ENCODE data around the gene ACOT4.
"Not testable (repeated sequence)": the region's sequence is repeated elsewhere in the genome, so short reads cannot be mapped to it uniquely, and the experiment has no call there.

ACOT4 gene

GRCh38 chr14:73582102-73582979 is 9.3 kb upstream of the ACOT4 start:
- not testable (repeated sequence) for DNase-seq

DNA sequence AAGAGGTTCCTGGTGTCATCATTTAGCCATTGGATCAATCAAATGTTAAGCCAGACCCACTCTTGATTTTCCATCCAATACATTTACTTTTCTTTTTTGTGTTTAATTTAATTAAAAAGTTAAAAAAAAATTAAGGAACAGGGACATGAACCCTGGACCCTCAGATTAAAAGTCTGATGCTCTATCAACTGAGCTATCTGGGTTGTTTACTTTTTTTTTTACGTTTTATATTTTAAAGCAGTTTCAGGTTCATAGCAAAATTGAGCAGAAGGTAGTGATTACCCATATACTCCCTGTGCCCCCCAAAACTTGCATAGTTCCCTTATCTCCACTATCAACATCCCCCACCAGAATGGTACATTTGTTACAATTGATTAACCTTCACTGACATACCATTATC is 3.0 kb upstream of the ACOT4 start:
- DNase-seq: no peak

- no peak for DNase-seq
These were observed 2.6 kb upstream of the ACOT4 start for GRCh38 chr14:73589116-73589515.

- DNase-seq: not testable (repeated sequence)
These were observed 1.0 kb upstream of the ACOT4 start for GRCh38 chr14:73590673-73591004.

GRCh38 chr14:73594491-73594890 is 2.8 kb downstream of the ACOT4 start:
- DNase-seq: no peak

DNA sequence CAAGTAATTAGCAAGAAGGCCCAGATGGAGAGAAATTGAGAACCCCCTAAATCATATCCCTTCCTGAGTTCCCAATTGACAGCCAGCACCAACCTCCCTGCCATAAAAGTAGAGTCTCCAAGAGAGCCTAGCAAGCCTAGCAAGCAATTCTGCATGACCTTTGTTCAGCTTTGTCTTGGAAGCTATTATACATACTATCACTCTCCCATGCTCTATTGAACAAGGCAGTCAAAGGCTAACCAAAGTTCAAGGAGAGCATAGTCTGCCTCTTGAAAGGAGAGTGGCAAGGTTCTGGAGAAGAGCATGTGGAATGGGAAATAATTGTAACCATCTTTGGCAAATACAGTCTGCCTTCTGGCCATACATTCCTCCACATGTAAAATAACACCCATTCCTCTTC is 7.8 kb downstream of the ACOT4 start:
- DNase-seq: no peak

- DNase-seq: no peak
These were observed 11.3 kb downstream of the ACOT4 start for GRCh38 chr14:73602994-73603393.

- DNase-seq: no peak
These were observed 14.6 kb downstream of the ACOT4 start for GRCh38 chr14:73606271-73606670.

DNA sequence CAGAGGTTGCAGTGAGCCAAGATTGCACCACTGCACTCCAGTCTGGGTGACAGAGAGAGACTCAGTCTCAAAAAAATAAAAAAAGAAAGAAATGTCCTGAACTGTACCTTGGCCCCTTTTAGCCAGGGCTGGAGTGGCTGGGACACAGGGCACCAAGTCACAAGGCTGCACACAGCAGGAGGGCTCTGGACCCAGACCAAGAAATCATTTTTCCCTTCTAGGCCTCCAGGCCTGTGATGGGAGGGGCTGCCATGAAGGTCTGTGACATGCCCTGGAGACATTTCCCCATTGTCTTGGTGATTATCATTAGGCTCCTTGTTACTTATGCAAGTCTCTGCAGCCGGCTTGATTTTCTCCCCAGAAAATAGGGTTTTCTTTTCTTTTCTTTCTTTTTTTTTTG is 15.6 kb downstream of the ACOT4 start:
- DNase-seq: no peak

GRCh38 chr14:73610687-73611086 is 19.0 kb downstream of the ACOT4 start:
- DNase-seq: no peak

DNA sequence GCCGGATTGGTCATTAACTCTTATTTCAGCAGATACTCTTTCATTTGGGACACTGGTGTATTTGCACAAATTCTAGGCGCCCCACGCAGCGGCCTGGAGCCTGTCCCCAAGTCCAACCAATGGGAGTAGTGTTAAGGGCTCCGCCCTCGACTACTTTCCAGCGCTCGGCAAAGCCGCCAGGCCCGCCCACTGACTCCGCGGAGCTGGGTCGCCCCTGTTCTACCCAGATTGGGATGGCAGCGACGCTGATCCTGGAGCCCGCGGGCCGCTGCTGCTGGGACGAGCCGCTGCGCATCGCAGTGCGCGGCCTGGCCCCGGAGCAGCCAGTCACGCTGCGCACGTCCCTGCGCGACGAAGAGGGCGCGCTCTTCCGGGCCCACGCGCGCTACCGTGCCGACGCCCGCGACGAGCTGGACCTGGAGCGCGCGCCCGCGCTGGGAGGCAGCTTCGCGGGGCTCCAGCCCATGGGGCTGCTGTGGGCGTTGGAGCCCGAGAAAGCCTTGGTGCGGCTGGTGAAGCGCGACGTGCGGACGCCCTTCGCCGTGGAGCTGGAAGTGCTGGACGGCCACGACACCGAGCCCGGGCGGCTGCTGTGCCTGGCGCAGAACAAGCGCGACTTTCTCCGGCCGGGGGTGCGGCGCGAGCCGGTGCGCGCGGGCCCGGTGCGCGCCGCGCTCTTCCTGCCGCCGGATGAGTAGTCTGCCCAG is 20.8 kb downstream of the ACOT4 start, which contains the start of gene ACOT6:
Gene ACOT6 (plus strand): TSS at position 179 of the 707 bp plus-strand sequence. CDS start 55 bp downstream, at position 234.
- peak; percentile 77 for DNase-seq

DNA sequence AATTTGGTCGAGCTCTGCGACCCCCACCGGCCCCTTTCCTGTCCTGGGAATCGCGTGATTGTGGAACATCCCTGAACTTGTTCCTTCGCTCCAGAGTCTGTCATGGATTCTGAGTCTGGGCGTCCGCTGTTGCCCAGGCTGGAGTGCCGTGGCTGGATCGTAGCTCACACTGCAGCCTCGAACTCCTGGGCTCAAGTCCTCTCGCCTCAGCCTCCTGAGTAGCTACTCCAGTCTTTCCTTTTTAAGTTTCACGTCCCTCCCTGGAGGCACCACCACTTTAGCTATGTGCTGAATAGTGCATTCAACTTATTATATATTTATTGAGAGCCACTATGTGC is 21.3 kb downstream of the ACOT4 start:
- DNase-seq: no peak

- DNase-seq: no peak
These were observed 21.8 kb downstream of the ACOT4 start for GRCh38 chr14:73613419-73613963.

GRCh38 chr14:73616831-73617230 is 25.2 kb downstream of the ACOT4 start:
- DNase-seq: no peak

DNA sequence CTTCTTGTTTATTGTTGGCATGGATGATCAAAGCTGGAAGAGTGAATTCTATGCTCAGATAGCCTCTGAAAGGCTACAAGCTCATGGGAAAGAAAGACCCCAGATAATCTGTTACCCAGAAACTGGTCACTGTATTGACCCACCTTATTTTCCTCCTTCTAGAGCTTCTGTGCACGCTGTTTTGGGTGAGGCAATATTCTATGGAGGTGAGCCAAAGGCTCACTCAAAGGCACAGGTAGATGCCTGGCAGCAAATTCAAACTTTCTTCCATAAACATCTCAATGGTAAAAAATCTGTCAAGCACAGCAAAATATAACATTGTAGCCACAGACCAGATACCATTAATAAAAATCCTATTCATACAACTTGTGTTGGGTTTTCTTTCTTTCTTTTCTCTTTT is 27.9 kb downstream of the ACOT4 start:
- DNase-seq: no peak

GRCh38 chr14:73620268-73620667 is 28.6 kb downstream of the ACOT4 start:
- no peak for DNase-seq

GRCh38 chr14:73623504-73624054 is 31.9 kb downstream of the ACOT4 start:
- DNase-seq: no peak

DNA sequence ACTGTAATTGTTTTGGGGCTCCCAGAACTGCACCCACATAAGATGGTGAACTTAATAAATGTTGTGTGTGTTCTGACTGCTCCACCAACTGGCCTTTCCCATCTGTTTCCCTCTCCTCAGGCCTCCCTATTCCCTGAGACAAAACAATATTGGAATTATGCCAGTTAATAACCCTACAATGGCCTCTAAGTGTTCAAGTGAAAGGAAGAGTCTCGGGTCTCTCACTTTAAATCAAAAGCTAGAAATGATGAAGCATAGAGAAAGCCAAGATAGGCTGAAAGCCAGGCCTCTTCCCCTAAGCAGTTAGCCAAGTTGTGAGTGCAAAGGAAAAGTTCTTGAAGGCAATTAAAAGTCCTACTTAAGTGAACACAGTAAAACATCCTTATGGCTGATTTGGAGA is 34.0 kb downstream of the ACOT4 start:
- DNase-seq: no peak

GRCh38 chr14:73627151-73627558 is 35.5 kb downstream of the ACOT4 start:
- DNase-seq: no peak

DNA sequence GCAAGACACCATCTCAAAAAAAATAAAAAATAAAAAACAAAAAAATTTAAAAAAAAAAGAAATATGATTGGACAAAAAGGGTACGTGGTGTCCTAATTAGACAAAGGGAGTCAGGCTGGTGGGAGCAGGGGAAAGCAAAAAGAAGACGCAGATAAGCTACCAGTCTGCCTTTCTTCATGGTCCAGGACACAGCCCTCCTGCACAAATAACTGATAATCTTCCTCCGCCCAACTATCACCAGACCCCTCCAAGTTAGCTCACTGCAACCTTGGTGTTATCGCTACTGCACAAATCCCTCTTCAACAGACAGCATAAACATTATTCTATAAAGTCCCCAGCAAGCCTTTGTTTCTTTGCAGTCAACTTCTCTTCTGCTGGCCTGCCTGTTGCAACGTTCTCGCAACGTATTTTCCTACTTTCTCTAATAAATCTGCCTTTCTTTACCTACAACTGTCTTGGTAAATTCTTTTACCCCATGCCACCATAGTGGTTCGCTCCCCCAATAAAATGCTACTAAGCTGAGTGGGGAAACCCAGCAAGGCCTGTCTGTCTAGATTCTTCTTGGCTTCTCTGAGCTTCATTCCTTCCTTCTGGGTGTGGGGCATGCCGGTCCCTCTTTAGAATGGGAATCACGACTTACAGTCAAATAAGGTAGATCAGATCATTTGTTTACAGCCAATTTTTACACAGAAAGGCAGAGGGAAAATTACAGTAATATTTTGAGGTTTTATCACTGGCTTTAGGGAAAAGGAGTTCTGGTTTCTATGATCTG is 38.5 kb downstream of the ACOT4 start:
- DNase-seq: no peak

DNA sequence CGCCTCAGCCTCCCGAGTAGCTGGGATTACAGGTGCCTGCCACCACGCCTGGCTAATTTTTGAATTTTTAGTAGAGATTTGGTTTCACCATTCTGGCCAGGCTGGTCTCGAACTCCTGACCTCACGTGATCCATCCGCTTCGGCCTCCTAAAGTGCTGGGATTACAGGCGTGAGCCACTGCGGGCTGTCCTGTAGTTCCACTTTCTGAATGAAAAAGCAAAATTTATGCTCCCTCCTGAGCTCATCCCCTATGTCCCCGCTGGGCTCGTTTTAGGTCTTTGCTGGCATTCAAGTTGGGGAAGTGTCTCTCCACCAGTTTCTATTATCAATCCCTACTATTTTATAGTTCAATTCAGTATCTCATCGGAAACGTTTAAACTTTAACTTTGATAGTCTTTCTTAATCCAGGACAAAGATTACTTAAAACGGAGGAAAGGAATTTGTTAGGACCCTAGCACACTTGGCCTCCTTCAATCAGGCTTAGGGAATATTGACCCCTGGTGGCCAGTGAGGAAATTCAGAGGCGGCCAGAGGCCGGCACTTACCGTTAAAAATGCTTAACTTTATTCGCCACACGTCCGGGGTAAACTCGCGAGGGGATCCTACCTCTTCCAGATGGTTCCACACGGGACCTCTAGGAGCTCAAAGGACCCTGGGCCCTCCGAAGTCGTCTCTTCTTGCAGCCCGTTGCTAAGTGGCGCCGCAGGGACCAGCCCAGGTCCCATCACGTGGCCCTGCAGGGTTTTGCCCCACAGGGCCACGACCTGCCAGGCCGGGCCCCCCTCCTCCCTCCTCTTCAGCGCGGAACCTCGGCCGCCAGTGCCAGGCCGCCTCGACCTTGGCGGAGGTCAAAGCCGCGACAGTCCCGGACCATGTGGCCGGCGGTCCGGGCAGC is 41.7 kb downstream of the ACOT4 start:
- peak; percentile 58 for DNase-seq

Measured in activated T-cell treated with anti-CD3 and anti-CD28 coated beads, Interleukin-2, amount 50 U/mL, for 1 hour (primary cell).